Brain microvascular endothelial cell (primary cell): Measurements from ENCODE around the gene CDH26.

Experiments
- DNase-seq: peaks from one replicate; pipeline ENCODE4 v3.0.0-alpha.2; 2020
- H3K27ac ChIP-seq: fragments of 250-450 bp; sonication (Bioruptor Pico); 2 replicates; pipeline ENCODE4 v1.5.1; 2020; ENCODE audit warnings: mild to moderate bottlenecking, moderate library complexity
- H3K27me3 ChIP-seq: fragments of 250-450 bp; sonication (Bioruptor Pico); replicated peaks from 2 replicates; pipeline ENCODE4 v1.5.1; 2020; ENCODE audit warnings: mild to moderate bottlenecking
- H3K36me3 ChIP-seq: fragments of 250-450 bp; sonication (Bioruptor Pico); replicated peaks from 2 replicates; pipeline ENCODE4 v1.5.1; 2020; ENCODE audit warnings: mild to moderate bottlenecking
- H3K4me3 ChIP-seq: 2 replicates; pipeline ENCODE4 v1.5.1; 2011; ENCODE audit warnings: low read depth, mild to moderate bottlenecking, control low read depth, low read length, moderate library complexity
- in situ Hi-C: cut with HindIII; loops from 2 replicates; pipeline ENCODE4 v1.10.0; 2017; ENCODE audit warnings: low sequenced_read_pairs, low pct_ligation_motif_present
- TF ChIP-seq, protein P1 (sequence below): IDR thresholded peaks from 2 replicates; pipeline ENCODE4 v1.5.1; 2011; ENCODE audit warnings: low read depth, mild to moderate bottlenecking, moderate library complexity, low read length, control low read depth, inconsistent platforms; ENCODE audit errors: missing control alignments

Gene CDH26

DNA sequence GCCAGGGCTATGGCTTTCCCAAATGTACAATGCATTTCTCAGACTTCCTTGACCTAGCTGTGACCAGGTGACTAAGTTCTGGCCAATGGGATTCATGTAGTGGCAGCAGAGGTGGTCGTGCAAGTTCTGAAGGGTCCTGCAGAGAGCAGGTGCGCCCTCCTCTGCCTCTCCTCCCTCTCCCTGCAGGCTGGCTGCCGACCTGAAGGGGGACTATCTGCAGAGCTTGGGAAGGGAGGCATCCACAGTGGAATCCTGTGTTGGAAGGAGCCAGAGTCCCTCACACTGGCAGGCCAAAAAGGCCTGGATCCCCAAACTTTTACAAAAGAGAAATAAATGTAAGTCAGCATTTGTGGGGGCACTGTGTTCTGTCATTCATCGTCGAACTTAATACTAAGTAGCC lies 66.6 kb downstream of the CDH26 start:
- in situ Hi-C loops, result no loop called here
- Histone ChIP-seq H3K27me3 (no peaks in the 10 kb centered on the region), H3K27ac (no peak overlapping the region), H3K4me3 (no peak overlapping the region), H3K36me3 (no peaks in the 10 kb centered on the region)
- TF ChIP-seq, protein P1, sequence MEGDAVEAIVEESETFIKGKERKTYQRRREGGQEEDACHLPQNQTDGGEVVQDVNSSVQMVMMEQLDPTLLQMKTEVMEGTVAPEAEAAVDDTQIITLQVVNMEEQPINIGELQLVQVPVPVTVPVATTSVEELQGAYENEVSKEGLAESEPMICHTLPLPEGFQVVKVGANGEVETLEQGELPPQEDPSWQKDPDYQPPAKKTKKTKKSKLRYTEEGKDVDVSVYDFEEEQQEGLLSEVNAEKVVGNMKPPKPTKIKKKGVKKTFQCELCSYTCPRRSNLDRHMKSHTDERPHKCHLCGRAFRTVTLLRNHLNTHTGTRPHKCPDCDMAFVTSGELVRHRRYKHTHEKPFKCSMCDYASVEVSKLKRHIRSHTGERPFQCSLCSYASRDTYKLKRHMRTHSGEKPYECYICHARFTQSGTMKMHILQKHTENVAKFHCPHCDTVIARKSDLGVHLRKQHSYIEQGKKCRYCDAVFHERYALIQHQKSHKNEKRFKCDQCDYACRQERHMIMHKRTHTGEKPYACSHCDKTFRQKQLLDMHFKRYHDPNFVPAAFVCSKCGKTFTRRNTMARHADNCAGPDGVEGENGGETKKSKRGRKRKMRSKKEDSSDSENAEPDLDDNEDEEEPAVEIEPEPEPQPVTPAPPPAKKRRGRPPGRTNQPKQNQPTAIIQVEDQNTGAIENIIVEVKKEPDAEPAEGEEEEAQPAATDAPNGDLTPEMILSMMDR, result no peak
- no peak for DNase-seq

DNA sequence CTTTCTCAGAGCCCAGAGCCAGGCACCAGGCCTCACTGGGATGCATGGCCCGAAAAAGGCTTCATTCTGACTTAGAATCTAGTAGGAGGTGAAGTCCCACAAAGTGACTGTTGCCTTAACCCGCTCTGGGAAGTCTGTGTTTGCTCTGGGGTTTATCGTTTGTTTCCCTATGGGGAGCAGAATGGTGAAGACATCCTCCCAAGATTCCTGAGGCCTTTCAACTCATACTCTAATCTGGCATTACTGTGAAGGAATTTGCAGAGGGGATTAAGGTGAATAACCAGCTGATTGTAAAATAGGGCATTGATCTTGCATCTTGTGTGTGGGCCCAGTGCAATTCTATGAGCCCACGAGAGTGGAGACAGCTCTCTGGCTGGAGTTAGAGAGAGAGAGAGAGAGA lies 67.8 kb downstream of the CDH26 start:
- TF ChIP-seq, protein P1, result no peak
- H3K27ac ChIP-seq, result no peak overlapping the region
- no peaks in the 10 kb centered on the region for H3K36me3 ChIP-seq
- no peak for DNase-seq
- H3K27me3 ChIP-seq, result no peaks in the 10 kb centered on the region
- in situ Hi-C loops, result no loop called here
- H3K4me3 ChIP-seq, result no peak overlapping the region

DNA sequence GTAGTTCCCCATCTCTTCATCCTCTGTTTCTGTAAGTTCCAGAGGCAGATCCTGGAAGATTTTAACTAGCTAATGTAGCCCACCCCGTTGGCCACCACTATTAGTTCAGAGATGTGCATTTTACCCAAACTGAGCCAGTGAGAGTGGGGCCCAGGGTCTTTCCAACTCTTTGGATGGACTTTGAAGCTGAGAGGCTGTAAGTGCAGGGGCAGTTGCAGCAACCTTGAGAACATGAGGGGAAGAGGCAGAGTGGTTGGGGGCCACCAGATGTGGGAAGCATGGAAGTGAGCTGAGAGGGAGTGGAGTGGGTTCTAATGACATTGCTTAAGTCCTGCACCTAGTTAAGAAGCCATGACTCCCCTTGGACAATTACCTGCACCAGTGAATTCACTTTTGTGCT lies 72.2 kb downstream of the CDH26 start:
- H3K36me3 ChIP-seq, result no peaks in the 10 kb centered on the region
- DNase-seq, result no peak
- H3K4me3 ChIP-seq, result no peak overlapping the region
- H3K27ac ChIP-seq, result no peak overlapping the region
- no peaks in the 10 kb centered on the region for H3K27me3 ChIP-seq
- in situ Hi-C loops, result no loop called here
- TF ChIP-seq, protein P1, result no peak

DNA sequence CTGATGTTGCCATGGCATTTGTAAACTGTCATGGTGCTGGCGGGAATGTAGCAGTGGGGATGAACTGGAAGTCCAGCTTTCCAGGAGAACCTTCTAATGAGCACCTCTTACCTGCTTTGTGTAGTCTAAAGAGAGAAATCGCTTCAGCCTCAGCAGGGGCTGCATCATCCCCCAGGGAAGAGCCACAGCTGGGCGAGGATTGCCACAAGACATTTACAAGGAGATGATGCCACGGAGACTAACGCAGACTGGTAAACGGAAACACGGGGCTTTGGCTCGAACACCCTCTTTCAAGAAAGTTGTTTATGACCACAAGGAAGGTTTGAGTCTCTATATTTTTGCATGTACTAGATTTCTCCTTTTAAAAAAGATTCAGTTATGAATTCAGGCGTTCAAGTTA lies 72.9 kb downstream of the CDH26 start:
- no peaks in the 10 kb centered on the region for H3K27me3 ChIP-seq
- DNase-seq, result no peak
- TF ChIP-seq, protein P1, result no peak

DNA sequence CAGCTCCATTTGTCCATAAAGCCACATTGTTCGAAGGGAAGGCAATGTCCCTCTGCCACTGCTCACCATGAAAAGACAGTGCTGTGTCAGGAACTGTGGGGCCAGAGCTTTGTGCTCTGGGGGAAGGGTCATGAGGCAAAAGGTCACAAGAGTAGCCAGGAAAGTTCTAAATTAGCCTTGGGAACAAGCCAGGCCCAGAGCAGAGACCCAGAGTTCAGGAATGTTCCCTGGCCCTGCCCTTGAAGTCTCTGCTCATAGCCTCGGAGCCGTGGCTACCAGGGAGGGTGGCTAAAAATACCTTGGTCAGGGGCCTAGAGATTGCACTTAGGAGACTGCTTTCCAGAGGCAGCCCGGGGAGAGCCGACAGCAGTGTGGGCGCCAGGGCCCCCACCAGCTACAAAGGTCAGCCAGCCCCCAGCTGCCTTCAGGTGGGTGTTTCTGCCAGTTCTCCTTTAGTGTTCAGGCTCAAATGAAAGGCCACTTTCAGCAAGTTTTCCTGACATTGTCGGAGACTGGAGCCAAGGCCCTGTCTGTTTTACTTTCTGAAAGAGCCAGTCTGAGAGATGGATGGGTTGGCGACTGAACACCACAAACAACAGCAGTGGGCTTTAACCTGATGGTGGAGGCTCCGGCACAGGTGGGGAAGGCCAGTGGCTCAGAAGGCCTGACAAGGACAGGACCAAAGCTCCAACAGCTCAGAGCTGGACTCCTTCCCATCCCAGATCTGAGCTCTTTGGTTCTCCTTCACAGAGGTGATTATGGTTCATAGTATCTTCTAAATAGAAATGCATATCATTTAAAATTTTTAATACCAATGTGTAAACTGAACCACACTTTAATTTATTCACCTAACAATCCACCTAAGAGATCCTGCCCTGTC lies 76.2 kb downstream of the CDH26 start:
- no peaks in the 10 kb centered on the region for H3K36me3 ChIP-seq
- H3K27ac ChIP-seq, result no peak overlapping the region
- H3K27me3 ChIP-seq, result no peaks in the 10 kb centered on the region
- in situ Hi-C loops, result no loop called here
- TF ChIP-seq, protein P1, result no peak
- DNase-seq, result no peak
- no peak overlapping the region for H3K4me3 ChIP-seq

More for the DNA sequence above, 72.9 kb downstream of the CDH26 start:
- Histone ChIP-seq H3K4me3 (no peak overlapping the region), H3K36me3 (no peaks in the 10 kb centered on the region), H3K27ac (no peak overlapping the region)
- in situ Hi-C loops, result no loop called here
